Liver (tissue), 9 donors: ENCODE data around the gene NUDT1. TPM values are rescaled to one million over a fixed set of nuclear protein-coding genes. Genes with fewer than 3 reads are reported as not detected.

Source experiments
- DNase-seq: peaks from one replicate; pipeline ENCODE4 v3.0.0-alpha.2; 2017; ENCODE audit warnings: low spot score
- H3K27ac ChIP-seq, 2 donors: one replicate each; pipeline ENCODE4 v1.7.0; 2013; ENCODE audit warnings: inconsistent platforms in 2 of 2, low read length in 2 of 2, control low read depth in 1 of 2, low read depth in 1 of 2, mild to moderate bottlenecking in 1 of 2
- H3K27me3 ChIP-seq, 4 donors: one replicate each; pipeline versions ENCODE4 v1.6.1 to v1.7.0; 2013; ENCODE audit warnings: low read length in 3 of 4, inconsistent platforms in 1 of 4, mild to moderate bottlenecking in 1 of 4, moderate library complexity in 1 of 4; ENCODE audit not compliant: control insufficient read depth in 4 of 4, insufficient read depth in 4 of 4
- H3K36me3 ChIP-seq, 4 donors: one replicate each; pipeline versions ENCODE4 v1.6.1 to v1.7.0; 2013; ENCODE audit warnings: low read length in 3 of 4, mild to moderate bottlenecking in 3 of 4, low read depth in 1 of 4, moderate library complexity in 1 of 4; ENCODE audit not compliant: control insufficient read depth in 4 of 4, insufficient read depth in 3 of 4
- H3K4me1 ChIP-seq, 4 donors: one replicate each; pipeline versions ENCODE4 v1.6.1 to v1.7.0; 2013; ENCODE audit warnings: low read length in 3 of 4, mild to moderate bottlenecking in 3 of 4, moderate library complexity in 1 of 4; ENCODE audit not compliant: control insufficient read depth in 4 of 4, insufficient read depth in 4 of 4
- H3K4me3 ChIP-seq, 3 donors: one replicate each; pipeline versions ENCODE4 v1.6.1 to v1.7.0; 2013; ENCODE audit warnings: low read length in 3 of 3, control low read depth in 1 of 3, low read depth in 1 of 3, mild to moderate bottlenecking in 1 of 3
- H3K9ac ChIP-seq, 2 donors: one replicate each; pipeline ENCODE4 v1.7.0; 2013; ENCODE audit warnings: low read length in 2 of 2, mild to moderate bottlenecking in 2 of 2, moderate library complexity in 2 of 2, control low read depth in 1 of 2, low read depth in 1 of 2
- H3K9me3 ChIP-seq, 4 donors: one replicate each; pipeline versions ENCODE4 v1.6.1 to v1.7.0; 2013; ENCODE audit warnings: low read length in 3 of 4; ENCODE audit not compliant: control insufficient read depth in 4 of 4
- ATF3 ChIP-seq: IDR thresholded peaks from 2 replicates; pipeline ENCODE4 v1.6.1; 2016; ENCODE audit warnings: antibody characterized with exemption
- CTCF ChIP-seq: fragments of 150-350 bp; IDR thresholded peaks from 2 replicates; pipeline ENCODE4 v1.5.1; 2017; ENCODE audit warnings: improper control_type of control experiment, low read depth, low read length; ENCODE audit not compliant: missing input control
- EGR1 ChIP-seq, 2 donors: IDR thresholded peaks; 2 replicates each; pipeline ENCODE4 v1.6.1; 2016 to 2018; ENCODE audit warnings: antibody characterized with exemption in 2 of 2, low read depth in 2 of 2
- FOXA1 ChIP-seq: IDR thresholded peaks from 2 replicates; pipeline ENCODE4 v1.6.1; 2016; ENCODE audit warnings: antibody characterized with exemption
- FOXA2 ChIP-seq: IDR thresholded peaks from 2 replicates; pipeline ENCODE4 v1.6.1; 2016; ENCODE audit warnings: antibody characterized with exemption
- GABPA ChIP-seq, 2 donors: IDR thresholded peaks in 1 of 2; conservative IDR thresholded peaks in 1 of 2; 2 replicates each; pipeline ENCODE4 v1.6.1; 2016; ENCODE audit warnings: antibody characterized with exemption in 2 of 2, mild to moderate bottlenecking in 1 of 2, moderate library complexity in 1 of 2
- HNF4A ChIP-seq, 2 donors: conservative IDR thresholded peaks; 2 replicates each; pipeline ENCODE4 v1.6.1; 2016; ENCODE audit warnings: antibody characterized with exemption in 2 of 2, mild to moderate bottlenecking in 2 of 2
- HNF4G ChIP-seq: IDR thresholded peaks from 2 replicates; pipeline ENCODE4 v1.6.1; 2016; ENCODE audit warnings: antibody characterized with exemption
- JUND ChIP-seq, 2 donors: IDR thresholded peaks; 2 replicates each; pipeline ENCODE4 v1.6.1; 2016; ENCODE audit warnings: antibody characterized with exemption in 2 of 2
- MAX ChIP-seq: IDR thresholded peaks from 2 replicates; pipeline ENCODE4 v1.6.1; 2016; ENCODE audit warnings: antibody characterized with exemption
- NR2F2 ChIP-seq: IDR thresholded peaks from 2 replicates; pipeline ENCODE4 v1.6.1; 2016; ENCODE audit warnings: antibody characterized with exemption
- RAD21 ChIP-seq, 2 donors: IDR thresholded peaks; 2 replicates each; pipeline ENCODE4 v1.6.1; 2016; ENCODE audit warnings: antibody characterized with exemption in 2 of 2, mild to moderate bottlenecking in 2 of 2
- RXRA ChIP-seq, 2 donors: IDR thresholded peaks; 2 replicates each; pipeline ENCODE4 v1.6.1; 2017 to 2018; ENCODE audit warnings: antibody characterized with exemption in 2 of 2, mild to moderate bottlenecking in 1 of 2
- SP1 ChIP-seq: IDR thresholded peaks from 2 replicates; pipeline ENCODE4 v1.6.1; 2018; ENCODE audit warnings: antibody characterized with exemption, mild to moderate bottlenecking
- TAF1 ChIP-seq: conservative IDR thresholded peaks from 2 replicates; pipeline ENCODE4 v1.6.1; 2016; ENCODE audit warnings: antibody characterized with exemption, mild to moderate bottlenecking
- YY1 ChIP-seq: IDR thresholded peaks from 2 replicates; pipeline ENCODE4 v1.6.1; 2016; ENCODE audit warnings: antibody characterized with exemption, mild to moderate bottlenecking
- ZBTB33 ChIP-seq: IDR thresholded peaks from 2 replicates; pipeline ENCODE4 v1.6.1; 2016; ENCODE audit warnings: antibody characterized with exemption
- WGBS: extraction: QIAGEN DNeasy Blood & Tissue Kit; methylation state at CpG from one replicate; pipeline ENCODE4 v1.1.7; 2013; 5-methylcytosine and 5-hydroxymethylcytosine counted together
- polyA plus RNA-seq, 2 donors: library from polyadenylated mRNA; stranded (reverse) in 1 of 2; unstranded in 1 of 2; fragments of 200-250 nt in 1 of 2; fragments of >200 nt in 1 of 2; fragmentation: Nextera tagmentation in 1 of 2; extraction: Ambion mirVana in 1 of 2; gene quantifications; one replicate each; pipeline versions ENCODE4 v1.2.1 to v1.2.3, GENCODE V29; 2013 to 2015
- total RNA-seq, 2 donors: library from RNA; depleted of rRNA; stranded (reverse); fragments of >200 nt; gene quantifications; one replicate each; pipeline ENCODE4 v1.2.3, GENCODE V29; 2014
- TF ChIP-seq, protein P1 (sequence below): IDR thresholded peaks from 2 replicates; pipeline ENCODE4 v1.6.1; 2016; ENCODE audit warnings: antibody characterized with exemption, mild to moderate bottlenecking
- donor health status: healthy.
- donor health status: healthy.
- donor health status: healthy.
- donor health status: healthy.
- donor health status: healthy.

Gene NUDT1
- total and polyA plus RNA-seq, 4 donors, result 1.0 to 22.3 (median 3.1) TPM

DNA sequence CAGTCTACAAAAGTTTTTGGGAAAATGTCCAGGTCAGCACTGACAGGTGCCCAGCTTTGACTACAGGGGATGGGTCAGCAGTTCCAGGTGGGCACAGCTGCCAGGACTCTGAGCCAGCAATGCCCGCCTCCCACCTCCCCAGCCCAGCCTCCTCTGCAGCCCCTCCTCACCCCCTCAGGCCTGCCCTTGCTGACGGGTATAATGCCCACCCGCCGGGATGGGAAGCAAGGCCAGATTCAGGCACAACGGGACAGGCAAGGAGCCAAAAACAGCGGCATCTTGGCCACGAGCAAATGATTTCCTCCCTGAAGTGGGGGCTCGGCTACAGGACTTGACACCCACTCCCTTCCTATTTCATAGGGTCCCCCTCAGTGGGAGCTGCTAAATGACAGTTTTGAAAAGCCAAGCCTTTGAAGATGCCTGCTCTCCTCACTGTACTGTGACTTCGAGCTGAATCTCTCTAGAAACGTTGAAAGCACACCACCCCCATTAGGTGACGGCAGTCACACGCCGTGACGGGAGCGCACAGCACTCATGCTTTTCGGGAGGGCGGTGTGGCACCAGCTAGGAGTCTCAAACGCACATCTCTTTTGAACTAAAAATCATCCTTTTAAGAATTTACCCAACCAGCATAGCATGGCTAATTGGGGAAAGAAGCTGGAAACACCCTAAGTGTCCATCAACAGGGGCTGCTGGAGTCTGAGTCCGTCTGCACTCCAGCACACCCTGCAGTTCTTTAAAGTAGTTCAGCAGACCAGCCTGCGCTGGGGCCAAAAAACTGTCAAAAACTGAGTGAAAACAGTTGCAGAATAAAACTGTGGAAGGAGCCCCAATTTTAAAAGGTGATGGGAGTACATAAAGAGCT, 38.9 kb upstream of the NUDT1 start:
- TF ChIP-seq MAX (no peak), HNF4G (no peak), GABPA (IDR thresholded peaks at IDR 0.05 in 1 of 2, conservative IDR thresholded peaks at IDR 0.05 in 1 of 2) (no peak), RAD21 (IDR thresholded peaks at IDR 0.05) (no peak), NR2F2 (no peak), FOXA1 (no peak), SP1 (no peak), ATF3 (no peak), YY1 (no peak), CTCF (no peak), ZBTB33 (no peak), TAF1 (no peak), FOXA2 (no peak), HNF4A (conservative IDR thresholded peaks at IDR 0.05) (no peak), JUND (IDR thresholded peaks at IDR 0.05) (no peak), RXRA (IDR thresholded peaks at IDR 0.05) (no peak), EGR1 (IDR thresholded peaks at IDR 0.05; ENCODE audit: low read depth in 2 of 2) (no peak)
- TF ChIP-seq, protein P1, sequence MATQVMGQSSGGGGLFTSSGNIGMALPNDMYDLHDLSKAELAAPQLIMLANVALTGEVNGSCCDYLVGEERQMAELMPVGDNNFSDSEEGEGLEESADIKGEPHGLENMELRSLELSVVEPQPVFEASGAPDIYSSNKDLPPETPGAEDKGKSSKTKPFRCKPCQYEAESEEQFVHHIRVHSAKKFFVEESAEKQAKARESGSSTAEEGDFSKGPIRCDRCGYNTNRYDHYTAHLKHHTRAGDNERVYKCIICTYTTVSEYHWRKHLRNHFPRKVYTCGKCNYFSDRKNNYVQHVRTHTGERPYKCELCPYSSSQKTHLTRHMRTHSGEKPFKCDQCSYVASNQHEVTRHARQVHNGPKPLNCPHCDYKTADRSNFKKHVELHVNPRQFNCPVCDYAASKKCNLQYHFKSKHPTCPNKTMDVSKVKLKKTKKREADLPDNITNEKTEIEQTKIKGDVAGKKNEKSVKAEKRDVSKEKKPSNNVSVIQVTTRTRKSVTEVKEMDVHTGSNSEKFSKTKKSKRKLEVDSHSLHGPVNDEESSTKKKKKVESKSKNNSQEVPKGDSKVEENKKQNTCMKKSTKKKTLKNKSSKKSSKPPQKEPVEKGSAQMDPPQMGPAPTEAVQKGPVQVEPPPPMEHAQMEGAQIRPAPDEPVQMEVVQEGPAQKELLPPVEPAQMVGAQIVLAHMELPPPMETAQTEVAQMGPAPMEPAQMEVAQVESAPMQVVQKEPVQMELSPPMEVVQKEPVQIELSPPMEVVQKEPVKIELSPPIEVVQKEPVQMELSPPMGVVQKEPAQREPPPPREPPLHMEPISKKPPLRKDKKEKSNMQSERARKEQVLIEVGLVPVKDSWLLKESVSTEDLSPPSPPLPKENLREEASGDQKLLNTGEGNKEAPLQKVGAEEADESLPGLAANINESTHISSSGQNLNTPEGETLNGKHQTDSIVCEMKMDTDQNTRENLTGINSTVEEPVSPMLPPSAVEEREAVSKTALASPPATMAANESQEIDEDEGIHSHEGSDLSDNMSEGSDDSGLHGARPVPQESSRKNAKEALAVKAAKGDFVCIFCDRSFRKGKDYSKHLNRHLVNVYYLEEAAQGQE, result no peak
- Histone ChIP-seq H3K9me3 (no peaks in the 10 kb centered on the region), H3K9ac (no peak overlapping the region), H3K4me3 (no peak overlapping the region), H3K36me3 (peaks cover 0 to 20% (median 5%) of the 10 kb centered on the region in 4 donors), H3K27ac (no peak overlapping the region), H3K27me3 (no peaks in the 10 kb centered on the region), H3K4me1 (no peaks in the 10 kb centered on the region)
- 88% methylated on average over 20 of the region's 20 CpGs for WGBS
- no peak for DNase-seq
